HG03025 (cell line): Measurements from ENCODE around the gene RAB4A.

Experiments
- ATAC-seq: cut with Tn5 transposase; IDR thresholded peaks from one replicate; pipeline ENCODE4 v1.9.1; 2021; ENCODE audit warnings: mild to moderate bottlenecking, moderate library complexity; ENCODE audit not compliant: unreplicated experiment, low FRiP score

RAB4A gene, protein sequence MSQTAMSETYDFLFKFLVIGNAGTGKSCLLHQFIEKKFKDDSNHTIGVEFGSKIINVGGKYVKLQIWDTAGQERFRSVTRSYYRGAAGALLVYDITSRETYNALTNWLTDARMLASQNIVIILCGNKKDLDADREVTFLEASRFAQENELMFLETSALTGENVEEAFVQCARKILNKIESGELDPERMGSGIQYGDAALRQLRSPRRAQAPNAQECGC

DNA sequence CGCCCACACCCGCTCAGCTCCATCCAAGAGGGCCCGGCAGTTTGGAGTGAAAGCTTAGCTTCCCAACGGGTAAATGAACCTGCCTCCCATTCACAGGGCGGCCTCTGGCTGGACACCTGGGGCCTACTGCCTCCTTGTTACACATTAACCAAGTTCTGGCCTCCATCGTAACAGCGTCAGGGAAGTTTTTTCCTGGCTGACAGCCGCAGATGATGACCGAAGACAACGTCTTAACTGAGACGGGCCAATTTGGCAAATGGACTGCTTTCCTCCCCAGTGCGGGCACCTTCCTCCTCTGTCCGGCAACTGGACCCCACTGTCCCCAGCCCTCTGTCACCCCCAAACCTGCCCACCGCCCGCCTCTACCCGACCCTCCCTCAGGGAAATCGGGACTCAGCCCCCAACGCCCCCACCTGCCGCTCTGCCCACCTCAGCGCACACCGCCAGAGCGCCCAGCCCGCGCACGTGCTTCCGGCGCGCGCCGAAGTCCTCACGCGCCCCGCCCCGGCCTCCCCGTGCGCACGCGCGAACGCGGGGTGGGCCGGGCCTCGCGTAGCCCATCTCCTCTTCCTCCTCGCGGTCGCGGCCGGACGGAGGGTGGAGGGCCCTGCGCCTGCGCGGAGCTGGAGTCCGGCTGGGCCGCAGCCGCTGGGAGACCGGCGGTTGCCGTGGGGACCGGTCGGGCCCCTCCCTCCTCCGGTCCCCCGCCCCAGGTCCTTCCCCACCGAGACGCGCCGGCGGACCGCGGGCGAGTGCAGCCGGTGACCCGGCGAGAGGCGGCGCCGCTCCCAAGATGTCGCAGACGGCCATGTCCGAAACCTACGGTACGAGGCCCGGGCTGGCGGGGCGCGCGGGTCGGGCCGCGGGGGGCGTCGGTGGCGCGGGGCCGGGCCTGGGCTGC lies at the start of gene RAB4A:
RAB4A (plus strand) TSS at position 565 of the 901 bp plus-strand sequence; CDS start at position 794, 229 bp downstream.
- peak; percentile 85 for ATAC-seq

DNA sequence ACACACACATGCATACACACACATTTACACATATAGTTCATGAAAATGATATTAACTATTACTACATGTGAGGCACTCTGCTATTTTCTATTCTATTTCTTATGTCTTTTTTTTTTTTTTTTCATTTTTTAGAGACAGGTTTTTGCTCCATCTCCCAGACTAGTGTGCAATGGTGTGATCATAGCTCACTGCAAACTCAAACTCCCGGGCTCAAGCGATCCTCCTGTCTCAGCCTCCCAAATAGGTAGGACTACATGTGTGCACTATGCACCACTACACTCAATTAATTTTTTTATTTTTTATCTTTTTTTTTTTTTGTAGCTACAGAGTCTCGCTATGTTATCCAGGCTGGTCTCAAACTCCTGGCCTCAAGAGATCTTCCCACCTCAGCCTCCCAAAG lies 48.8 kb upstream of the RAB4A start:
- ATAC-seq = no peak

DNA sequence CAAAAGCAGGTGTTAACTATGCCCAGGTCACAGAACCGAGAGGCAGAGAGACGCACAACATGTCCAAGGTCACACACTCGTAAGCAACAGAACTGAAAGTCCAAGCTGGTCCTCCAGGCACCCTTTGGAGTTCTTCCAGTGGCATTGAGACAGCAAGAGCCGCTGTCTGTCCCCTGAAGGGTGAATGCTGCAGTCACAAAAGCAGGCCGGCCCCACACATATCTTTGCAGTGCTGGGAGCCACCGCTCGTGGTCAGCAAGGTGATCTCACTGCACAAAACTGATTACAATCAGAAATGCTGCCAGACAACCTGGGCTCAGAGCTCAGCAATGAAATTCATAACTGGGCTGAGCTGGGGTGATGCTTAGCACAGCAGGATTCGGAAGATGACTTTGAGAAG lies 47.4 kb upstream of the RAB4A start:
- ATAC-seq = no peak

DNA sequence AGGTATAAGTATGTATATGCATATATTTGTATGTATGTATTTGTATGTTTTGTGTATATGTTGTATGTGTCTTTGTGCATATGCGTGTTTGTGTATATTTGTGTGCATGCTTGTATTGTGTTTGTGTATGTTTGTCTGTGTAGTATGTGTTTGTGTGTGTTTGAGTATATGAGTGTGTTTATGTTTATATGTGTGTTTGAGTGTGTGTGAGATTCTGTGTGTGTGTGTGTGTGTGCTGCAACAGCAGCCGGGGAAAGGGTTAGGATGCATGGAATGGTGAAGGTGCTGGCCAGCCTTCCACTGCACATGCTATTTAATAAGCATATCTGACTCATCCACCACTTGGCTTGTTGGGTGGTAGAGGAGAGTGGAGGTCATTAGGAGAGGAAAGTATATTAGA lies 46.6 kb upstream of the RAB4A start:
- no peak for ATAC-seq

DNA sequence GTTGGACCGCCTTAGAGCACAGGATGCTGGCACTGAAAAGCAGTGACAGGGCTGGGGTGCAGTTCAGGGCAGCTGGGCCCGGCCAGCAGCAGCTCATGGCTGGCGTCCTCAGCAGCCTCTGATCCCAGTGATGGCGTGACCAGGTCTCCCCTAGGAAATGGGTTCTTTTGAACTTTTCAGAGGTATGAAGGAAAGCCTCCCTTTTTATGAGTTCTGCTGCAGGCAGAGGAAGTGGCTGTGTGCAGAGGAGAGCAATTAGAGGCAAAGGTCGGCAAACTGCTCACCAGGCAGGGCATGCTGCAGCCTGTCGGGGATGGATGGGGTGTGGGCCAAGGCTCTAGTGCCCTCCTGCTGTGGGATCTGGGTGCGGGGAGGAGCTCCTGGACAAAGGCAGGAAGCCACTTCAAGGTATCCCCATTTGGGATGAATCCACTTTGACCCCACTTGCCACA lies 45.6 kb upstream of the RAB4A start:
- ATAC-seq = no peak

DNA sequence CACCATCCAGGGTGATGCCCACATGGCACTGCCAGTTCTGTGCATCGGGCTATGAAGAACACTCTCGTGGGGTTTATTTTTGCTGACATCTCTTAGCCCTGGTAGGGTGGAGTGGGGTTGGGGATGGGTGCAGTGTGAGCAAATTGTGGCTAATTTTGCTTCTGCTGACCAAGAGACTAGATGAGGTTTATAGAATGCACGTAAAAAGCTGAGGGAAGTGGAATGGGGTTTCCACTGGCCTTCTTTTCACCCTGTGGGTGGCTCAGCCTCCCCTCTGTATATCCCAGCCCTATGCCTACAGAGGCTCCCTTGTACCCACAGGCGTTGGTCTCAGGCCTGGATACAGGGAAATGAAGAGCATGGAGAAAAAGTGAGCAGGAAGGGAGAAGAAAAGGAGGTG lies 44.1 kb upstream of the RAB4A start:
- no peak for ATAC-seq

DNA sequence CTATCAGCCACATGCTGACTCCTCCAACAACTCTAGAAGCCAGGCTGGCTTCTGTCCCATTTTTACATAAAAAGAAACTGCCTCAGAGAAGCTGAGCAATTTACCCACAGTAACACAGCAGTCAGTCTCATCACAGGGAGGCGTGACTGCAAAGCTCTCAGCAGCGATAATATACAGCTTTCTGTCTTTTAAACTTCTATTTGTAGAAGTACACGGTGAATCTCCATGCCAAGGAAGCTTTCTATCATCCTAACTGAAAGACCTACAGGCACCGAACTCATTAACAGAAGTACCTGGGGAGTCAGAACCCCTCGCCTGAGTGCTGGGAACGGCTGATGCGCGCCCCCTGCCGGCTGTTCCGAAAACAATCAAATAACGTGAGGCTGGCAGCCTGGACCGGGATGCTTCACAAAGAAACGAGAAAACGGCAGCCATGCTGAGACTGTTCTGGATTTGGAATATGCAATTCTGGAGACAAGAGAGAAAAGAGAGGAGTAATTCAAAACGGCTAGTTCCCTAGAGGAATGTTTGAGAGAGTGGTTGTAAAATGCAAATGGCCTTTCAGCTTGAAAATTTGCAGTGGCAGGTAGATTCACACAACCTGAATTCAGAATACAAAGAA lies 43.5 kb upstream of the RAB4A start:
- no peak for ATAC-seq

DNA sequence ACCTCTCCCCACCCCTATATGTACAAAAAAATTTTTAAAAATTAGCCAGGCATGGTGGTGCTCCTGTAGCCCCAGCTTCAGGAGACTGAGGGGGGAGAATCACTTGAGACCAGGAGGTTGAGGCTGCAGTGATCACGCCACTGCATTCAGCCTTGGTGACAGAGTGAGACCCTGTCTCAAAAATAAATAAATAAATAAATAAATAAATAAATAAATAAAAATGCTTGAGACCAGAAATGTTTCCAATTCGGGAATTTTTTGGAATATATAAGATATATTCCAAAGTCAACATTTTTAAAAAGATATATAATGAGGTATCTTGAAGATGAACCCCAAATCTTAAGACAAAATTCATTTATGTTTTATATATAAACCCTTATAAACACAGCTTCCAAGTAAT lies 42.4 kb upstream of the RAB4A start:
- no peak for ATAC-seq

DNA sequence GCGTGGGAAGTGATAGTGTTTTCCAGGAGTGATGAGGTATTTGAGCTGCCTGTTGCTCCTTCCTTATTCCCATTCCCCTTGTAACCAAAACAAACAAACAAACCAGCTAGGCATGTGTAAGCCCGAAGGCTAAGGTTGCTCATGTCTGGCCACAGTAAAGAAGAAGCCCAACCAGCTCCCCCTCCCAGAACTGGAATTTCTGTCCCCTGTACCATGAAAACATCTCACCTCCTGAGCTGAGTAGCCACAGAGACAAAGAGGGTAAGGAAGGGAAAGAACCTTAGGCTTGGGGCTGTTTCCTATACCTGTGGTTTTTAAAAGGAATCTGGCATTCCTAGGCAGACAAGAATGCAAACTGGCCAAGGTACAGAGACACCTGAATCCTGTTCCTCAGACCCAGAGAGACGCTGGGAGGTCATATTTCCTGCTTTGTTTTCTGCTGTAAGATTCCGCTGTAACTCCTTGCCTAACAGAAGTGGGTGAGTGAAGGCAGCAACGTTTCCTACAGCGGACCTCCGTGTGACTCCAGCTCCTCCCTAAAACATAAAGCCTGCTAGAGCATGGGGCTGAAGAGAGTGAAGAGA lies 41.7 kb upstream of the RAB4A start:
- no peak for ATAC-seq

DNA sequence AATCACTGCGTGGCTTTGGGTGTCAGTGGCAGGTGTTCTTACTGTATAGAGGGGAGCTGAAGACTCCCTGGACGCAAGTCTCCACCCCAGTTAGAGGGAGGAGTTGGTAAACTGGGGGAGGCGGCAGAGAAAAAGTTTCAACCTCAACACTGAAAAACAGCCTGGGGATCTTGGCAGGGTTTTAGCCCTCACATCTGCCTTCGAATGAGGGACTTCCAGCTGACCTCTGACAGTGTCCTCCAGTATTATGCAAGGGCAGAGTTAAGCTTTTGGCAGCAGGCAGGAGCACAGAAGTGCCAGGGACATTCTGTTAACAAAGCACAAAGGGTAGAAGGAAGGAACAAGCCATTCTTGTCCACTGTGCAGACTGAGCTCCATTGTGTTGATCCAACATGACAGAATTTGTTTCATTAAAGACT lies 41.2 kb upstream of the RAB4A start:
- no peak for ATAC-seq

DNA sequence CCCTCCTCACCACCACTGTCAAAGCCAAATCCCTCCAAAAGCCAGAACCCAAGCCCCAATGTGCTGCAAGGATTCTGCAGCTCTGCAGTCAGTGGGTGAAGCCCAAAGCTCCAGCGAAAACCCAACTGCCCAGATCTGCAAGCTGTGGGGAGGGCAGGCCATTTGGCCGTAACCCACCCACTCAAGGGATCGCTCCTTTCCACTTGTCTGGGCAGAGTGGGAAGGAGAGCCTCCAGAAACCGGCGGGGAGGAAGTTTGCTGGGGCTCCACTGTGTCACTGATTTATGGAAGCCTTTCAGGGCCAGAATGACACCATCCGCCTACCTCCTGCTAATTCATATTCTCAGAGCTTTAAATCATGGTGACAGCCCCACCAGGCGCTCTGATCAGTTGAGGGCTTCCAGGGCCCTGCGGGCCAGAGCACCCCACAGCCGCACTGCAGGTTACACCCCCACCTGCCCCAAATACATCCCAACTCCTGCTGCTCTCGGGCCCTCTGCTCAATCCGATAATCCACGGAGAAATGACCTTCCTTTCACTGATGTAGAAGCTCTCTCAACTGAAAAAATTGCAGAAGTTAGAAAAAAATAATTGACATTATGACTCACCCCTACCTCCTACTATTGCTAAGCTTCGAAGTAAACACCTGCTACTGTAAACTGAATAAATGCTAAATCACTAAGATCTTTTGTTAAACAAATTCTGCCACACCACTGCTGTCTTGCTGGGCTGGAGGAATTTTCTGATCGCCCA lies 40.6 kb upstream of the RAB4A start:
- no peak for ATAC-seq

DNA sequence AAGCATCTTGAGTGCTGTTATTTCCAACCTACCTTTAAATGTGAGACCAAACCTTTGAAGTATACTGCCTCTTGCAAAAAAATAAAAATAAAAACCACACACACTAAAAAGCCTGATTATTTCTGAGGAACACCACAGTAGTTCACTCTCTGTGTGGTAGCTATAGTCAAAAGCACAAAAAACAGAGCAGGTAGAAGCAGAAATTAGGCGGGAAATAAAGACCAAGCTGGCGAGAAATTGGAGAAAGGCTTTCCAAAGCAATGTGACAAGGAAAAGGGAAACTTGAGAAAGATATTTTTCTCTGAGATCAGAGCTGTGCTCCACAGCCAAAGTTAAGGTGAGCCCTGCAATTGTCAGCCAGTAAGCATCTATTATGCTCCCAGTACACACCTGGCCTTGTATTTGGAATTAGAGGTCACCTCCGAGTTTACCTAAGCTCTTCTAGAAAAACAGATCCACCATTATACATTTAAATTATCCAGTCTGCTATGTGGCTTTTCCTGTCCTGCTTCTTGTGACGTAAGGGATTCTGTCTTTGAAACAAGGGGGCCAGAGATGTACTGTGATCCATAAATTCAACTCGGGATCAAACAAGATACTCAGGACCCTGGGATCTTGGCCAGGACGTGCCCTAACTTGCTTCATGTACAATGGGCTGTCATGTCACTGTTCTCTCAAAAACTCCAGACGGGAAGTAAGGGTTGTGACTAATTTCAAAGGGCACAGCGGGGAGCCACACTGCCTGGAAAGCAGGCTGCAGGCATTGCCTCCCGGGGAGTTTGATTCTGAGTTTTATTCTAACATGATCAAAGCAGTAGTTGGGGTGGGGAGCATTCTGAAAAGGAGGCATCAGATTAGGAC lies 39.8 kb upstream of the RAB4A start:
- no peak for ATAC-seq

DNA sequence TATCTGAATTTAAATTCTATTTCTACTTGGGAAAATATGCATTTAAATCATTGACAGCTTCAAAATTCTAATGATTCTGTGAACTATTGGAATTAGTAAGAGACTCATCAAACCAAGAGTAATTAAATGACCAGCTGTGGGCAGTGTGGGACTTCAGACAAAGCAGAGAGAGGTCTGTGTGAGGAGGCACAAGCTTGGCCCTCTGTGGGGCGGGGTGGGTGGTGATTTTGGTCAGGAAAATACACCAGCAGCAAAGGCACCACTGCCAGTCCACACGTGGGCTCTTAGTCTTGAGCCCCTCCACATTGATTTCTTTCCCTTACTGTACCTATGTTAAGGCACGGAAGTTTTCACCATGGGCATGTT lies 39.2 kb upstream of the RAB4A start:
- ATAC-seq = no peak

DNA sequence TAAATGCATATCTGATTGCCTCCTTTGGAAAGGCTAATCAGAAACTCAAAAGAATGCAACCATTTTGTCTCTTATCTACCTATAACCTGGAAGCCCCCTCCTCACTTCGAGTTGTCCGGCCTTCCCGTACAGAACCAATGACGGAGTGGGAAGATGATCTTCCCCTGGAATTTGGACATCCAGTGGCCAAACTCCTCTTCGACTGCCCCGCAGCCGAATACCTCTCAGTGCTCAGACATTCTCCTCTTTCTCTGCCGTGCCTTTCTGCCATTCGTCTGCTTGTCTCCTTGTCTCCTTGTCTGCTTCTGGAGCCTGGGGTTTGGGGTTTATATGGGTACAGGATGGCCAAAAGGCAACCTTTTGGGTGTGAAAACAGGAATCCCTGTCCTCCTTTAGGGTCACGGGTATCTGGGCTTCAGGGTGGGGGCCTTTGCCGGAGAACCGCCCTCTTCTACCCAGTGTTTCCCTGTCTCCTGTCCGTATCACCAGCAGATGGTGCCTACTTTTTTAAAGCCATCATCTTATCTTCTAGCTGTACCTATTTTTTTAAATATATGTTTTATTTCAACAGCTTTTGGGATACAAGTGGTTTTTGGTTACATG lies 35.9 kb upstream of the RAB4A start:
- no peak for ATAC-seq

DNA sequence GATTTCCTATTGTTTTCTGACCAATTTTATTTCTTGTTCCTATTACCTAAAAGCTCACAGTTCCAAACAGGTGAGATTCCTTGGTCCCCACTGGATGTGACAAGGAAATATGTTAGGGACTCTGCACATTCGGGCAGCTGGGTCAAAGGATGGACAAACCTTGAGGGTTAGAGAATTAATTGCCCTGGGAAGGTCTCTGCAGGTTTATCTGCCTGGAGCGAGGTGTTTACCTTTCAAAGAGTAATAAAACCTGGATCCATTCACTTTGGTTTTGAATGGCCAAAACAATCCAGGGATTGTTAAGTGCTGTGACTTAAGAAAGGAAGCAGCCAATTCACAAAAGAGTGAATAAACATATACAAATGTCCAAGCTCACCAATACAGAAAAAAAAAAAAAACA lies 33.6 kb upstream of the RAB4A start:
- no peak for ATAC-seq

DNA sequence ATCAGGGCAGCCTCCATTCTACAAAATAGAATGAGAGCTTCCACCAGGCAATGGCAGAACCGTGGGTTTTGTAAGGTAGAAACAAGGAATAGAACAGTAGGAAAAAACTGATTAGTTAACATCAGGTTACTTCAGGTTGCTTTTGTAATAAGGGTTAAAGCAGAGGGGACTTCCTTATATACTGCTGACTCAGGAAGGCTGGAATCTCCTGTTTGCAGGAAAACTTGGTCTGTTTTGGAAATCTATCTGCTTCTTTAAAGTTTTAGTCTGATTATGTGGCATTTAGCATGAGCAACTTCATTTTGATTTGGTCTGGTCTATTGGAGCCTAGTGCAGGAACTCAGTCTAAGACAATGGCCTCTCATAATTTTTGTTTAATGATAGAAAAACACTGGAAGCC lies 32.7 kb upstream of the RAB4A start:
- no peak for ATAC-seq

DNA sequence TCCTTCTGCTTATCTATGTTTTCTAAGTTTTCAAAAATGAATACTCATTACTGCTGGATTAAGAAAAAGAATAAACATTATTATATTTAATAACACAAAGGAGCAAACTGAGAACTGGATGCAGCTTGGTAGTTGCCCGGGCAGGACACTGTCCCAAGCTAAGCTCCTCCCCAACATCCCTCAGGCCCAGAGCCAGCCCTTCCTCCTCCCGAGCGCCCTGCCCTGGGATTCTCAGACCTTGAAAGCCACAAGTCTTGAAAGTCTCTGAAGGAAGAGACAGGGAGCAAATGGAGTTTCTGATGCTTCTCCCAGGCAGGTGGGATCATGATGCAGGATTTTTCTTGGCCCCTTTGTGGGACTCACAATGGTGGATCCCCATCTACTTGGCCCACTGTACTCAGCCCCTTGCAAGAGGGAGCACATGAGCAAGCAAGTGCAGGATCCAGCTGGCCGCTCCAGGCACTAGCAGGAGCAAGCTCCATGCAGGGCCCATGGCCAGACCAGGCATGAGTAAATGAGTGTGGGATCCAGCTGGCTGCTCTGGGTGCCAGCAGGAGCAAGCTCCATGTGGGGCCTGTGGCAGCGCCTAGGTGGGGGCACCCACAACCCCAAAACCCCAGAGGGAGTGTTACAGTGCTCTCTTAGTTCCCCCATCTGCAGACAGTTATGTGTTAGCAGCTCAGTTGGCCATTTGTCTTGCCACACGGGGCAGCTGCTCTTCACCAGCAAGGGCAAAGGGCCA lies 32.1 kb upstream of the RAB4A start:
- ATAC-seq = no peak

DNA sequence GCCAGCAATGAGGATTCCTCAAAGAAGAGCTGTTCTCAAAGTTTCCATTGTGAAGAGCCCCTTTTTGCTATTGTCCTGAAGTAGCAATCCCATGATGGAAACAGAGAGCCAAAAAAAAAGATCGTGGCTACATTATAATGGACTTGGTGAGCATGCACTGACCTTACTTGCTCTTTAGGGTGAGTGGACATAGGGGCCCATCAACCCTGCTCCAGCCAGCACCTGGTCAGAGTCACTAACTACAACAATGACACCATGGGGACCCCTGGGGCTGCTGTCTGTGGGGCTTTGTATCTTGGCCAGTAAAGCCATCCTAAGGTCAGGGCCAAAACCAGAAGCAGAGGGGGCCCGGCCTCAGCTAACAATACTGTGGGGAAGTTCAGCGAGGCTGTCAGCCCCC lies 30.4 kb upstream of the RAB4A start:
- ATAC-seq = no peak

DNA sequence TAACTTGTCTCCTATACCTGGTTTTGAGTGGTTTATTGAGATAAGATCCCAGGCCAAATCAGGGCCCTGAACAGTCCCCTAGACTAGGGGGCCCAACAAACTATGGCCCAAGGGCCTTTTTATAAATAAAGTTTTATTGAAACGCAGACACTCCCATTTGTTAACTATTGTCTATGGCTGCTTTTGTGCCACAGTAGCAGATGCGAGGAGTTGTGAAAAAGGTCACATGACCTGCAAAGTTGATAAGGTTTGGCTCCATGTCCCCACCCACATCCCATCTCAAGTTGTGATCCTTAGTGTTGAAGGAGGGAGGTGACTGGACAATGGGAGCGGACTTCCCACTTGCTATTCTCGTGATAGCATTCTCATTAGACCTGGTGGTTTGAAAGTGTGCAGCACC lies 29.5 kb upstream of the RAB4A start:
- ATAC-seq = no peak
